GM12801 (cell line): ENCODE results near the gene NR4A1.
A peak's percentile ranks its signal among the peaks of the same experiment; 100 is the strongest.

ENCODE experiments used
- TF ChIP-seq, protein P1 (sequence below): IDR thresholded peaks from one replicate; pipeline ENCODE4 v1.5.1; 2011; ENCODE audit warnings: control low read depth; ENCODE audit not compliant: insufficient read length; ENCODE audit errors: extremely low read depth

The NR4A1 gene

DNA sequence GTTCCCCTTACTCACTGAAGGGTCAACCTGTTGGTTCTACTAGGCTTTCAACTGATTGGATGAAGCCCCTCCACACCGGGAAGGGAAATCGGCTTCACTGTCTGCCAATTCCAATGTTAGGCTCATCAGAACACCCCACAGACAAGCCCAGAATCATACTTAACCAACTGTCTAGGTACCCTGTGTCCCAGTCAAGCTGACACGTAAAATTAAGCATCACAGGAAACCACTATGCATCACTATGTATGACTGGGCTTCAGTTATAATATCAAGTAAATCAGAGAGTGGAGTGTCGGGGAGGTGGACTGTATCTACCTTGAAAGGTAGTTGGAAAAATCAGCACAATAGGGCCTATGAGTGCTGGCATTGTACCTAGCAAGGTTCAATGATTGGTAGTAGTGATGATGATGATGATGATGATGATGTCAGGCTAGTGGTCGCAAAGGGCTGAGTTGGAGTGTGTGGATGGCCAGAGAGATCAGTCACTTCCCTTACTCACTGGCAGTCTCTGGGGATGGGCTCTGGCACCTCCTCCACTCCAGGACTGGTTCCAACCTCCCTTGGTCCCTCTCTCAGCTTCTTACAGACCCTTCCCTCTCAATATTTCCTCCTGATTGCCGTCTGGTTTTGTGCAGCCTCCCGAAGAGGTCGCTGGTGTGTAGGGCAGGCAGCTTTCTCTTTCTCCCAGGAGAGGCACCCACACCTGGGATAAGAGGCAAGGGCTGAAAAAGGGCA, 15.3 kb downstream of the NR4A1 start:
- TF ChIP-seq, protein P1, sequence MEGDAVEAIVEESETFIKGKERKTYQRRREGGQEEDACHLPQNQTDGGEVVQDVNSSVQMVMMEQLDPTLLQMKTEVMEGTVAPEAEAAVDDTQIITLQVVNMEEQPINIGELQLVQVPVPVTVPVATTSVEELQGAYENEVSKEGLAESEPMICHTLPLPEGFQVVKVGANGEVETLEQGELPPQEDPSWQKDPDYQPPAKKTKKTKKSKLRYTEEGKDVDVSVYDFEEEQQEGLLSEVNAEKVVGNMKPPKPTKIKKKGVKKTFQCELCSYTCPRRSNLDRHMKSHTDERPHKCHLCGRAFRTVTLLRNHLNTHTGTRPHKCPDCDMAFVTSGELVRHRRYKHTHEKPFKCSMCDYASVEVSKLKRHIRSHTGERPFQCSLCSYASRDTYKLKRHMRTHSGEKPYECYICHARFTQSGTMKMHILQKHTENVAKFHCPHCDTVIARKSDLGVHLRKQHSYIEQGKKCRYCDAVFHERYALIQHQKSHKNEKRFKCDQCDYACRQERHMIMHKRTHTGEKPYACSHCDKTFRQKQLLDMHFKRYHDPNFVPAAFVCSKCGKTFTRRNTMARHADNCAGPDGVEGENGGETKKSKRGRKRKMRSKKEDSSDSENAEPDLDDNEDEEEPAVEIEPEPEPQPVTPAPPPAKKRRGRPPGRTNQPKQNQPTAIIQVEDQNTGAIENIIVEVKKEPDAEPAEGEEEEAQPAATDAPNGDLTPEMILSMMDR = no peak

DNA sequence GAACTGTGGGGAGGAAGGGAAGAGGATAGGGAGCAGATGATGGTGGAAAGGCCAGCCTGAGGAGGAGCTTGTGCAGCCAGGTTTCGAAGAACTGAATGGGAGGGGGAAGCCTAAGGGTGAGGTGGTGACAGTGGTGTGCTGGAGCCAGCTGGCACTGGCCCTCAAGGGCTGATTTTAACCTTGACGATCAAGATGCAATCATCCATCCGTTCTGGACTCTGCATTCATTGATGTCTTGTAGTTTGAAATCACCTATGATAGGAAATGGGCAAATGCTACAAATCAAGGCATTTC, 15.8 kb downstream of the NR4A1 start:
- TF ChIP-seq, protein P1 = no peak

DNA sequence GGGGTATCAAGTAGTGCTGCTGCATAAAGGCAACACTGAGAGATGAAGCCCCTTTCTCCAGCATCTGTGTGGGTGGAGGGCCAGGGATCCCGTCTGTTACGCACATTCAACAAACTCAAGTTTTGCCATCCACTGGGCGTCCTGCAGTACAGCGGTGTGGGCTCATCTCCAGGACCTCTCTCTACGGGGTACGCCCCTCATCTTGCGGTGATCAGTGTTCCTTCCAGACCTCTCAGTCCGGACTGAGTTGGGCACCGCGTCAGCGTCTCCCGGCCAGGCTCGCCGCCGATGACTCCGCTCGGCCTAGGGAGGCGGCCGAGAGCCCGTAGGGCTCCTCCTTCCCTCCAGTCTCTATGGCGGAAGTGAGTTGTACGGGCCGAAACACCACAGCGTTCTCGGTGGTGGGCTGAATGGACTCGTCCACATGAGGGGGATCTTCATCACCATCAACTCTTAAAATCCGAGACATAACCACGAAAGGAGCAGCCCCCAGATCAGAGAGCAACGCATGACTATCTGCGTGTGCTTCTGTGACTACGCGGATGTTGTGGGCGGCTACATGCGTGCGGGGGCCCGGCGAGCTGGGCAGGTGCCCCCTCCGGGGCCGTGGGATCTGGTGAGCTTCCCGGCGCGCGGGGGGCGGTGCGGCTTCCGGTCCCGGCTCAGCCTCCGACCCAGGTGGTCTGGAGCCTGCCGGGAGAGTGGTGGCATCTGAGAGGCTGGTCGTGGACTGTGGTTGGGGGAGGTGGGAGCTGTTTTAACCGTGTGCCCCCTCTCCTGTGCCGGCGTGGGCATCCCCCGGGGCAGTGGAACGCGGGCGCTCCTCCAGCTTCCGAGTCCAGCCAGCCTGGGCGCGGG, 18.3 kb downstream of the NR4A1 start, which contains the start of gene ATG101:
Gene ATG101 (plus strand): TSS at position 652 of the 858 bp plus-strand sequence. CDS start 3,673 bp downstream, outside the sequence.
- TF ChIP-seq, protein P1 = peak; percentile 69

DNA sequence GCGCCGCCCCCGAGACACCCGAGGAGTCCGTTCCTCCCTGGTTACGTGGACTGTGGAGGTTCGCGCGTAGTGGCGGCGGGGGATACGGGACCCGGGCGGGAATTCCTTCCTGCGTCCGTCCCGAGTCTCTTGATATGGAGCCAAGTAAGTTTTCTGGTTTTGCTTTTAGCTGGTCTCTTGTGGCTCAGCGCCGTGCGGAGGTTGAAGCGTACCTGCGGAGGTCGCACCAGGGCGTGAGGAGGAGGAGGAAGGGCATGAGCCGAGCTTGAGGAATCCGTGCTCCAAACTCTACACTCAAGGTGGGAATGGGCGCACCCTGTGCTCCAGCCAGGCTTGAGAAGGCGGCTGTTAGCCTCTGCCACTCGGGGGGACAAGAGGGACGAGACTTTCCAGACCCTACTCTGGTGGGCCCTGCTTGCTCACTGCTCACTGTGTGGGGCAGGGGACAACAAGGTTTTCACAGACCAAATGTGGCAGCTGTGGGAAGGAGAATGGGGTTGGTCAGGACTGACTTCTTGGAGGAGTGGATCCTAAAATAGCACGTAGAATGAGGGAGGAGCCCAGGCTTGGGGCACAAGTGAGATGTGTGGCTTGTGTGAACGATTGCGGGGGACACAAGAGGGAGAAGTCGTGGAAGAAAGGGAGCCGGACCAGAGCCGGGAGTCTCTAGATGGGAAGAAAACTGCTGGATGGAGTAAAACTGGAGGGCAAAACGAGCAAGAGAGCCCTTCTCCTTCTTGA, 19.1 kb downstream of the NR4A1 start:
- TF ChIP-seq, protein P1 = no peak

DNA sequence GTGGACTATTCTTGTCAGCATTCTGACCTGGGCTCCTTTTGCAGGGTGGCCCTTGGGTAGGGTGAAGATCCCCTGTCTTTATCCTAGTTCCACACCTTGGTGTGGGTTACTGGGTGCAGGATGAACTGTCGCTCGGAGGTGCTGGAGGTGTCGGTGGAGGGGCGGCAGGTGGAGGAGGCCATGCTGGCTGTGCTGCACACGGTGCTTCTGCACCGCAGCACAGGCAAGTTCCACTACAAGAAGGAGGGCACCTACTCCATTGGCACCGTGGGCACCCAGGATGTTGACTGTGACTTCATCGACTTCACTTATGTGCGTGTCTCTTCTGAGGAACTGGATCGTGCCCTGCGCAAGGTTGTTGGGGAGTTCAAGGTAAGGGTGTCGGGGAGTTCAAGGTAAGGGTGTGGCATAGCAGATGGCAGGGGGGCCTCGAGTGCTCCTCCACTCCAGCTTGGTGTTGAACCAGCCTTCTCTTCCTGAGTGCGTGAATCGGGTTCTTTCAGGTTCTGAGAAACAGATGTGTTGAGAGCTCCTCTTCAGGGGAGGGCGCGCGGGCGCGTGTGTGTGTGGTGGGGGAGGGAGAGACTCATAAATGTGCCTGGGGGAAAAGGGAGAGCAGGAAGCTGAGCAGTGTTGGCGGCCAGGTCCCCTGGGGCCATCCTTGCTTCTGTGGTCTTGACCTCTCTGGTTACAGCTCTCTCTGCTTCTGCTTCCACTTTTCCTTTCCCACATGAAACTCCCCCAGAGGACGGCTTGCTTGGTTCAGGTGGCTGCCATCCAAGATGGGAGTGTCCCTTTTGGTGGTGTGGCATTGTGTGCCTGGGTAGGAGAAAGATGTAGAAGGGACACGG, 22.5 kb downstream of the NR4A1 start:
- TF ChIP-seq, protein P1 = no peak

DNA sequence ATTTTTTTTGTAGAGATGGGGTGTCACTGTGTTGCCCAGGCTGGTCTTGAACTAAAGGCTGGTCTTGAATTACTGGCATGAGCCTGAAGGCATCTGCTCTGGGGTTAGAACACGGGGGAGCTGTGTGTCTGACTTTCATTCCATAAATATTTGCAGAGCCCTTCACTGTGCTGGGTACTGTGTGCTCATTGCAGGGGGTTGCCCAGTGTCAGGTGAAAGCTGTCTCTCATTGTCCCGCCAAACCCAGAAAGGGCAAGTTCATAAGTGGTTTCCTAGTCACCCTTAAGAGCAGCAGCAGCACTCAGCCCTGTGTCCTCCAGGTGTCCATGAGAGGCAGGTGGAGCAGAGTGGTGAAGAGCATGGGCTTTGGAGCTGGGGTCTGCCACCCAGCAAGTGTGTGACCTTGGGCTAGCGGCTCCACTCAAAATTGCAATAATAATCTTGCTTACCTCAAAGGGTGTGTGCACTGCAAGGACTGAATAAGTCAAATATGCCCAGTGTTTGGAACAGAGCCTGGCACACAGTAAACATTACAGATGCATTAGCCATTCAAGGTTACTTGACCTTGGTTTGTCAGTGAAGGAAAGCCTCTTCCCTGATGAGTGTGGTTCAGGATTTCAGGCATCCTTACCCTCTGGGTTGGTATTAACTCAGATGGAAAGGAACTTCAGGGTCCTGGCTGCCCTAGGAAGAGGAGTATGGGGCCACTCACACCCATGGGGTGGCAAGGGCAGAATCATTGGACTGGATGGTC, 23.9 kb downstream of the NR4A1 start:
- TF ChIP-seq, protein P1 = no peak
